HepG2 (cell line): ENCODE measurements around the gene ST13. TPM values are rescaled to one million over a fixed set of nuclear protein-coding genes. Genes with fewer than 3 reads are reported as not detected.
"Not testable (repeated sequence)": the region's sequence is repeated elsewhere in the genome, so short reads cannot be mapped to it uniquely, and the experiment has no call there.

Experiments used
- ATAC-seq: fragments of 200-7000 bp; cut with Tn5 transposase; 3 replicates; pipeline ENCODE4 v1.9.1; 2020; ENCODE audit warnings: mild to moderate bottlenecking, moderate library complexity
- BruUV-seq: library from RNA; stranded (reverse); fragments of 400-500 nt; replicated peaks from 2 replicates; lab custom pipeline; 2021; lab: Mats Ljungman, UMichigan
- CTCF ChIA-PET: fragments of 300-600 bp; formaldehyde crosslinking; extraction: SDS; loops from one replicate; lab custom pipeline; 2021; ENCODE audit warnings: low total read pairs, inconsistent platforms, low intra/inter-chr PET ratio; lab: Yijun Ruan, JAX
- POLR2A ChIA-PET: fragments of 350-600 bp; sonication (Branson Sonifier 250); formaldehyde crosslinking; loops from one replicate; lab custom pipeline; 2020; ENCODE audit warnings: antibody characterized with exemption, inconsistent platforms; lab: Yijun Ruan, JAX
- DNase-seq: peaks from one replicate; pipeline ENCODE4 v3.0.0-alpha.2; 2015; ENCODE audit warnings: low spot score
- FAIRE-seq: peaks from 3 replicates; lab custom pipeline; 2011; peaks lifted over from hg19 to GRCh38; lab: Jason Lieb, UNC
- H2AFZ ChIP-seq: one replicate; pipeline ENCODE4 v1.6.1; 2011; ENCODE audit warnings: low read length, inconsistent platforms
- H3K27ac ChIP-seq: fragments of 300-600 bp; 3 replicates; pipeline ENCODE4 v1.8.0; 2011; ENCODE audit warnings: mixed run types, mild to moderate bottlenecking, mixed read lengths, low read length, inconsistent platforms; ENCODE audit not compliant: insufficient read depth; ENCODE audit errors: extremely low read length
- H3K27me3 ChIP-seq, 2 experiments: fragments of 200-600 bp in 1 of 2; 2 replicates in 1 of 2; 3 replicates in 1 of 2; pipeline versions ENCODE4 v1.6.0 to v1.8.0; 2011; ENCODE audit warnings: low read length in 2 of 2, mild to moderate bottlenecking in 2 of 2, moderate library complexity in 2 of 2, inconsistent platforms in 1 of 2; ENCODE audit not compliant: insufficient read depth in 2 of 2, control insufficient read depth in 1 of 2
- H3K36me3 ChIP-seq, 2 experiments: fragments of 200-600 bp in 1 of 2; replicated peaks in 1 of 2; 2 replicates in 1 of 2; 3 replicates in 1 of 2; pipeline versions ENCODE4 v1.5.1 to v1.8.0; 2011; ENCODE audit warnings: low read length in 2 of 2, inconsistent platforms in 1 of 2; ENCODE audit not compliant: insufficient read depth in 2 of 2, control insufficient read depth in 1 of 2
- H3K4me1 ChIP-seq: 2 replicates; pipeline ENCODE4 v1.5.1; 2012; ENCODE audit warnings: low read length, inconsistent platforms; ENCODE audit not compliant: insufficient read depth
- H3K4me2 ChIP-seq: 2 replicates; pipeline ENCODE4 v1.6.0; 2011; ENCODE audit warnings: low read depth, low read length, inconsistent platforms
- H3K4me3 ChIP-seq, 3 experiments: fragments of 200-600 bp in 1 of 3; sonication (generic), shearing (Covaris generic) in 1 of 3; replicated peaks in 1 of 3; 2 replicates each; pipeline ENCODE4 v1.5.1; 2011 to 2016; ENCODE audit warnings: low read length in 3 of 3, inconsistent platforms in 2 of 3, low read depth in 2 of 3, mild to moderate bottlenecking in 2 of 3, control low read depth in 1 of 3, mixed read lengths in 1 of 3; ENCODE audit not compliant: insufficient read depth in 1 of 3
- H3K79me2 ChIP-seq: one replicate; pipeline ENCODE4 v1.6.1; 2011; ENCODE audit warnings: low read length, inconsistent platforms; ENCODE audit not compliant: insufficient read depth
- H3K9ac ChIP-seq: 2 replicates; pipeline ENCODE4 v1.6.0; 2011; ENCODE audit warnings: mild to moderate bottlenecking, low read depth, low read length, inconsistent platforms; ENCODE audit not compliant: insufficient read depth
- H3K9me3 ChIP-seq: 2 replicates; pipeline ENCODE4 v1.5.1; 2012; ENCODE audit warnings: mild to moderate bottlenecking, low read length
- H4K20me1 ChIP-seq: 2 replicates; pipeline ENCODE4 v1.6.0; 2011; ENCODE audit warnings: inconsistent platforms, mild to moderate bottlenecking, low read length, moderate library complexity; ENCODE audit not compliant: insufficient read depth
- AGO1 ChIP-seq: fragments of 200-400 bp; formaldehyde crosslinking; IDR thresholded peaks from 2 replicates; pipeline ENCODE4 v1.6.1; 2017; ENCODE audit warnings: mild to moderate bottlenecking, low read depth, low read length, moderate library complexity; ENCODE audit not compliant: poor library complexity, severe bottlenecking
- HNF4A ChIP-seq: sonication (generic); formaldehyde crosslinking; IDR thresholded peaks from 2 replicates; pipeline ENCODE4 v1.4.0; 2020; ENCODE audit warnings: missing genetic modification reagents
- JDP2 ChIP-seq: sonication (generic); formaldehyde crosslinking; IDR thresholded peaks from 2 replicates; pipeline ENCODE4 v1.8.1; 2022; ENCODE audit warnings: missing genetic modification reagents, borderline replicate concordance
- LBX2 ChIP-seq: sonication (generic); formaldehyde crosslinking; IDR thresholded peaks from 2 replicates; pipeline ENCODE4 v1.5.0; 2020; ENCODE audit warnings: missing genetic modification reagents, mild to moderate bottlenecking, borderline replicate concordance
- MED1 ChIP-seq: sonication (generic); formaldehyde crosslinking; IDR thresholded peaks from 2 replicates; pipeline ENCODE4 v1.4.0; 2020; ENCODE audit warnings: missing genetic modification reagents
- NCOR1 ChIP-seq: fragments of 200-600 bp; sonication (generic); IDR thresholded peaks from 2 replicates; pipeline ENCODE4 v1.7.0; 2017; ENCODE audit warnings: antibody characterized with exemption, low read length, borderline replicate concordance
- TEAD2 ChIP-seq: sonication (generic); formaldehyde crosslinking; IDR thresholded peaks from 2 replicates; pipeline ENCODE4 v1.9.0; 2021; ENCODE audit warnings: missing genetic modification reagents
- THYN1 ChIP-seq: sonication (generic); formaldehyde crosslinking; IDR thresholded peaks from 2 replicates; pipeline ENCODE4 v1.8.1; 2023; ENCODE audit warnings: low read depth, mild to moderate bottlenecking, moderate library complexity, missing genetic modification reagents, borderline replicate concordance
- ZHX1 ChIP-seq: sonication (generic); formaldehyde crosslinking; IDR thresholded peaks from 2 replicates; pipeline ENCODE4 v1.8.1; 2022; ENCODE audit warnings: low read depth, mild to moderate bottlenecking, missing genetic modification reagents
- ZNF124 ChIP-seq: sonication (generic); formaldehyde crosslinking; IDR thresholded peaks from 2 replicates; pipeline ENCODE4 v1.4.0; 2020; ENCODE audit warnings: missing genetic modification reagents
- ZNF205 ChIP-seq: IDR thresholded peaks from 2 replicates; pipeline ENCODE4 v1.6.1; 2018; ENCODE audit warnings: missing biosample characterization, missing genetic modification reagents
- ZNF281 ChIP-seq: sonication (generic); formaldehyde crosslinking; IDR thresholded peaks from 2 replicates; pipeline ENCODE4 v1.4.0; 2020; ENCODE audit warnings: missing genetic modification reagents, borderline replicate concordance
- ZNF780A ChIP-seq: sonication (generic); formaldehyde crosslinking; IDR thresholded peaks from 2 replicates; pipeline ENCODE4 v1.8.0; 2022; ENCODE audit warnings: mild to moderate bottlenecking, missing genetic modification reagents, moderate library complexity
- WGBS: methylation state at CpG from one replicate; pipeline ENCODE4 v1.1.6; 2017; ENCODE audit warnings: low lambda C conversion rate; 5-methylcytosine and 5-hydroxymethylcytosine counted together
- in situ Hi-C: cut with HindIII; loops from 2 replicates; pipeline ENCODE4 v1.10.0; 2017; ENCODE audit warnings: low pct_unique_long_range_greater_than_20kb; ENCODE audit not compliant: extremely low pct_ligation_motif_present
- intact Hi-C: fragments of 100-400 bp; cut with micrococcal nuclease; formaldehyde crosslinking; loops from one replicate; pipeline ENCODE4 v1.10.0; 2022; ENCODE audit not compliant: unreplicated experiment
- polyA plus RNA-seq, 8 experiments: library from polyadenylated mRNA; depleted of rRNA in 3 of 8; stranded (reverse) in 7 of 8; unstranded in 1 of 8; fragments of >200 nt; fragmentation: Illumina TruSeq in 4 of 8; extraction: Trizol in 4 of 8; gene quantifications; 2 replicates each; pipeline versions ENCODE4 v1.2.1 to v1.2.3, GENCODE V29; 2011 to 2016; ENCODE audit warnings: low read depth in 4 of 8, missing spikeins in 1 of 8, mixed read lengths in 1 of 8; ENCODE audit not compliant: insufficient read depth in 1 of 8
- total RNA-seq, 5 experiments: library from RNA; depleted of rRNA; stranded (reverse); fragments of >200 nt; fragmentation: Illumina TruSeq; extraction: Trizol; gene quantifications; 2 replicates each; pipeline ENCODE4 v1.2.3, GENCODE V29; 2016; ENCODE audit warnings: low read depth in 1 of 5

Gene ST13
- total and polyA plus RNA-seq, 2 of the 13 experiments (the other 11 are each of a cell fraction or from before 2014, with no cell fraction given): 110 to 274 TPM

GRCh38 chr22:40845816-40846215 is 10.6 kb downstream of the ST13 start:
- CTCF ChIA-PET, intact Hi-C loops, H3K4me2 ChIP-seq, BruUV-seq, H3K4me1 ChIP-seq, H3K9ac ChIP-seq, H3K9me3 ChIP-seq, in situ Hi-C loops, H3K4me3 ChIP-seq, H2AFZ ChIP-seq, H3K27me3 ChIP-seq, H3K27ac ChIP-seq, ATAC-seq, POLR2A ChIA-PET, H4K20me1 ChIP-seq, DNase-seq, FAIRE-seq: not testable (repeated sequence)
- Histone ChIP-seq H3K36me3 (peaks cover 4 to 74% of the 10 kb centered on the region in 2 experiments), H3K79me2 (peaks cover 38% of the 10 kb centered on the region)
- 97% methylated on average over 11 of the region's 11 CpGs for WGBS

GRCh38 chr22:40844951-40845350 is 11.5 kb downstream of the ST13 start:
- Histone ChIP-seq H3K27ac (no peak overlapping the region), H3K9ac (no peak overlapping the region), H3K79me2 (peaks cover 37% of the 10 kb centered on the region), H3K9me3 (no peaks in the 10 kb centered on the region), H3K27me3 (no peaks in the 10 kb centered on the region), H3K4me1 (0 out of 2 replicates have a peak, but pooled peaks cover 2% of the 10 kb centered on the region), H3K36me3 (peaks cover 4 to 75% of the 10 kb centered on the region in 2 experiments), H3K4me2 (no peak overlapping the region), H3K4me3 (no peak overlapping the region), H2AFZ (no peak overlapping the region), H4K20me1 (no peaks in the 10 kb centered on the region)
- intact Hi-C loops: no loop called here
- no peak for ATAC-seq
- no peak for FAIRE-seq
- BruUV-seq: no TSS peak
- WGBS: 96% methylated on average over 3 of the region's 3 CpGs
- POLR2A ChIA-PET: no interaction called here
- no peak for DNase-seq
- CTCF ChIA-PET: no interaction called here
- in situ Hi-C loops: no loop called here
- TF ChIP-seq AGO1 (no peak), ZNF281 (CRISPR knock-in tag) (no peak), ZNF124 (CRISPR knock-in tag) (no peak), ZNF205 (no peak), ZHX1 (CRISPR knock-in tag) (no peak), JDP2 (CRISPR knock-in tag) (no peak), ZNF780A (no peak), NCOR1 (no peak), MED1 (CRISPR knock-in tag) (no peak), THYN1 (CRISPR knock-in tag) (no peak), TEAD2 (CRISPR knock-in tag) (no peak), LBX2 (CRISPR knock-in tag) (no peak), HNF4A (no peak)
